Activated CD8-positive, alpha-beta memory T cell treated with anti-CD3 and anti-CD28 coated beads for 24 hours (primary cell): ENCODE data around the gene OPN5.

Experiments
- DNase-seq: peaks from one replicate; pipeline ENCODE4 v3.0.0-alpha.2; 2020

OPN5 gene

DNA sequence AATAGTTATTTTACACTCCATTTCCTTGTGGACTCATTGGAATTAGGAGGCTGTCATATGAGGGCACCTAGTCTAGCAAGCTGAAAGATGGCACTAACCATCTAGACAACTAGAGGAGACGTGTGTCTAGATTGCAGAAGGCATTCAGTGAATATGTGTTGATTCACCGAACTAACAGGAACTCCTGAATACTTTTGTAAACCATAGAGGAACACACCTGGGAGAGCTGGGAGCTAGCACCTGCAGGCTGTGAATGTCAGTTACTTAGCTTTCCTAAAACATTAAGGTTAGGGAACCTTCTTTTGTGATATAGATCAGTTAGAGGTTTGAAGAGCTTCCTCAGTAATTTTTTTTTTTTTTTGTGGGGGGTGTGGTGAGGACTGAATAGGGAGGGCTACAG, 7.7 kb downstream of the OPN5 start:
- DNase-seq: no peak

DNA sequence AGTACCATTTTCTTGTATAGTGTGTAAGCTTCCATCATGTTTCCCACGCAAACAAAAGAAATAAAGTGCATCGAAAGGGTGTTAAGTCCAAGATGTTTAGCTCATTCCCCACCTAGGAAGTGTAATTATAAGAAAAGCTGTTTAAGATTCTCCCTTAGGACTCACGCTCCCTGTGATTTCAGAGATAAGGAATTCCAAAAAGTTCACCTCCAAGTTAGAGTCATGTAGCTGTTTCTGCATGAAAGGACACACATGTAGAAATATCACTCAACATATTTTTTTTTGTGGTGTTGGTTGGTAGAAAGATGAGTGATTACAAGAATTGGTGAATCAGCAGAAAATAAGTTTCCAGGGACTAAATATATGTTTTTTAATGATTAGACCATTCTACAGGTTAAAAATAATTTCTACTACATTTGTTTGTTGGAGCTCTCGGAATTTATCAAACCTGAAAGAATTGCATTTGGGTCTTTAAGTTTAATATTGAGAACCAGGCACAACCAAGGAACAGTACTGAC, 10.4 kb downstream of the OPN5 start:
- DNase-seq: no peak

DNA sequence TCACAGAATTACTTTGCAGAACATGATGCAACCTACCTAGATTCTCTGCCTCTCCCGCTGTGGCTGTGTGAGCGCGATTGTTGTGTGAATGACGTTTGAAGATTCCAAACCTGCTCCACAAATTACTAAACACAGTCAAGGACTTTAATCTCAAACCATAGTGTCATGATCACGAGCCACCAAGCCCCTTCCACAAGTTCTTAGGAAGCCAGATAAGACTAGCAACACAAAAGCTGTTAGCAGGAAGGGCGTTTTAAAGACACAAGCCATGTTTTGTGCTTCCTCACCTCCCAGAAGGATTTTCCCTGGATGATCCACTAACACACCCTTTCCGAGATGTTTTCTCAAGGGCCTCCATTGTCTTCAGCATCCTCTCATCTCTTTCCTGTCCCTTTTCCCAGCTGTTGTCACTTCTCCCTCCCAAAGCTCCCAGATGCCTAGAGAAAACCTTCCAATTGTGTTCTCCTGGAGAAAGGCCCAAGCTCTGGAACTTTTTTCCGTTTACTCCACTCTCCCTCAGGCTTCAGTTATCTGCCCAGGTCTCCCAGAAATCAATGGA, 12.8 kb downstream of the OPN5 start:
- DNase-seq: no peak

DNA sequence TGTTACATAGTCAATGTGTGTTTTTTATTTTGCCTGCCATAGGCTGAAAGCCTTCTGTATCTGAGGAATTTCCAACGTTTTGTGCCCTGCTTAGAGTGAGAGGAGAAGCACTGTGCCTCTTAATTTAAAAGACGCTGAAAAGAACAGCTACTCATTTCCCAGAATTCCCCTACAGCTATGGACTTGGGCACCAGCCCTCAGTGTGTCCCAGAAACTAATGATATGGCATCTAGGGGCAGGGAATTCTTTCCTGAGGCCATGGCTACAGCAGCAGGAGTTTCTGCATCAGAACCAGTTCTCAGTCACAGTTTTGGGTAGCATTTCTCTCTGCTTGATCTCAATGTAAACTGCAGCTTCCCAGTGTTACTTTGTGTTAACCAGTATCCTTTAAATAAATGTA, 20.2 kb downstream of the OPN5 start:
- no peak for DNase-seq

DNA sequence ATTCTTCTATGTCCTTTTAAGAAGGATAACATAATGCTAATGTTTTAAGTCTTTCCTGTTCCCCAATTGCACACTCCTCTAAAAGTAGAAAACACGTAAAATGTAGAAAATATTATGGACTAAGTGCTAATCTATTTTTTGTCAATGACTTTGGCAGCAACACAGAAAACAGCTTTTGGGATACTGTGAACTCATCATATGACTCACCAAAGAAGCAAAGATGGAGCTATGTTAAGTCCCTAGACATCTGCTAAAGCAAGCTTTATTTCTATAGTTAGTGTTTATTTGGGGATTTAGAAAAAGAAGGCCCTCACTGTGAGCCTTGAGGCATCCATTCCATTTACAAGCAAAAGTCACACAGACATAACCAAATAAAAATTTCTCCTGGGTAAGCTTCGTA, 23.0 kb downstream of the OPN5 start:
- no peak for DNase-seq

DNA sequence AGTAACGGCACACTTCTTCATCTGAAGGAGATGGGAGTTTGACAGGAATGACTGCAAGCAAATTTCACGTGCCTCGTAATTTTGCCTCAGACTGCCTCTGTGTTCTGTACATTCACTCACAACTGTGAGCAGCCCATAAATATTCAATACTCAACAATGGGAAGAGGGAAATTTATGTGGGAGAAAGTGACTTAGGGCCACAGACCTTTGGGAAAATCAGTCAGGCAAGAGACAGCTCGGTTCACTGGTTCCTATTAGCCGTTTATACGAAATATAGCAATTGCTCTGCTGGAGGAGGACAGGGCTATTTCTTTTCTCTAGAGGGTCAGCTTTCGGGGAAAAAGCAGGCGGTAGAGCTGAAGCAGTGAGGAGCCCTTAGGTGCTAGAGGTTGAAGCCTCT, 28.0 kb downstream of the OPN5 start:
- no peak for DNase-seq

DNA sequence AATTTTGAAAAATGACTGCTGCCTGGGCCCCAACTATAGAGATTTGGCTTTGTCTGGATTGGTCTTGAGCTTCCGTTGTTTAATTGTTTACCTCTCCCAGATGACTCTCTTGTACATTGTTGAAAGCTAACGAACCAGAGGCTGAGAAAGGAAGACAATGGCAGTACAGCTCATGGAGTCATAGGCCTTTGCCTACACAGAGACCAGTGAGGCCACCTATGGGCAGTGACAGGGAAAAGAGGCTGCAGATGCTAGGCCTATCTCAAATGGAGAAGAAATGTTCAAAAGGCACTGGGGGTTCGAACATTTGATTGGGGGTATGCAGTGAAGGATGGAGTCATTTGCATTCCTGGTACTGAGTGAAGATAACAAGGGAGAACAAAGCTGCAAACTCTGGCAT, 29.1 kb downstream of the OPN5 start:
- no peak for DNase-seq

DNA sequence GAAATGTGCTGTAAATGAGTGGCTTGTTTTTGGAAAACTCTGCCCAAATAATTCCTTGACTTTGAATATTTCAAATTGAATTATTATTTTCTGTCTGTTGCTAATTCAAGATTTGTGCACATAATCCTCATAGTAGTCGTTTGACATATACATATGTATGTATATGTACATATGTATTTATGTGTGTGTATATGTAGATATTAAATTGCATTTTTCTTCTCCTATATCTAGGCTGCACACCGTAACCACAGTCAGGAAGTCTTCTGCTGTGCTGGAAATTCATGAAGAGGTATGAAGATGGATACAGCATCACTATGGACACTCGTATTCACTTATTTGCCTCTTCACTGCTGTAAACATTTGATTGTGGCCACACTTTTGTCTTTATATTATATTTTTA, 29.6 kb downstream of the OPN5 start:
- DNase-seq: no peak

DNA sequence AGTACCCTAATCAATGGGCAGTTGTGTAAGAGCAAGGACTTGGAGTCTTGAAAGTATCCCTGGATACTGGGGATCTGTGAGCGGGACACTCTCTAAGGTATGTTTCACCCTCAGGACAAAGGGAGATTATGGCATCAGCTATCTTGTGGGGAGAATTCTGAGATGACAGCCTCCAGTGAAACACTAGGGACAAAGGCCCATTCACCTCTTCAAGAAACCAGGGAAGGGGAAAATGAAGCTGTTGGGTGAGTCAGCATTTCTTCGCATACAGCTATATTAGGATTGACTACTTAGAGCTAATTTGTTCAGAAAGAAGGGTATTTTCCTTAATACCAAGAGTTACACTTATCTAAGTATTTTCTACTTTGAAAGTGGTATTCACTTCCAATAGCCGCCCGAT, 35.9 kb downstream of the OPN5 start:
- DNase-seq: no peak

DNA sequence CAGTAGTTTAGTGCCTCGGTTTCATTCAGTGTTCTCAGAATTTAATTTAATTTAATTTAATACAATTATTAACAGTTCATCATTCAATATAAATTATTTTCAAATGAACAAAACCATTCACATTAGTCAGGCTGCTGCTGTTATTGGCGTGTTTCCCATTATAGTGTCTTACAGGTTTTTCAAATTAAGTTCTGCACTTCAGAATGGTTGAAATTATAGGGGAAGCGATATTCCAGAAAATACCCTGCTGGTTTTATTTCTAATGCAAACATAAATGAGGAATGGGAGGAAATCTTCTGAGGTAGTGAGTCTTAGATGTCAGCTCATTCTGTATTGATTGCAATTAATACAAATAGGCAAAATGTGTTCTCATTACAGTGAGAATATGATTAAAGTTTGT, 37.6 kb downstream of the OPN5 start:
- DNase-seq: no peak

DNA sequence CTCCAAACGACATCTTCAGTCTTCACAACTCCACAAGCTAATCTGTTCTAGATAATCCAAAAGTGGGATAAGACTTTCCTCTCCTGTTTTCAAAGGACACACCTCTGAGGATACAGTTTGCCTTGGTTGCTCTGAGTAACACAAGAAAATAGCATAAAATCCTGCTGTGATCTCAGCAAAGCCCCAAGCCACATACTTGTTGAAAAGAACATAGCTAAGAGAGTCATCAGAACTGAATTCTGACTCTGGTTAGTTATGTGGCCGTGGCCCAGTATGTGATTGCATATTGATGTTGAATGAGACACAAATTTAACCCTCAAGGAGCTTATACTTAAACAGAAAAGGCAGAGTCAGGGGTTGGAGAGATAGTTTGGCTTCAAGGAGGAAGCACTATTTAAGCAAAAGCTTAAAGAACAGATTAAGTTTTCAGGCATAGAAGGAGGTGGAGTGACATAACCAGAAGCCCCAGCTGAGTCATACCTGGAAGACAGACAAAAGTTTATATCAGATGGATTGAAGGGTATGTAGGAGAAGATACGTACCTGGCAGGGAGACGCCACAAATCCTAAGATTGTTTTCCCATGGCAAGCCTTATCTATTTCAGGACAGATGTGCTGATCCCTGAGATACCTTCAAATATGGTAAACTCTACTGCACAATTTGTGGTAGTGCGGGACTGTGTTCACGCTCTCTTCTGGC, 41.2 kb downstream of the OPN5 start:
- no peak for DNase-seq

DNA sequence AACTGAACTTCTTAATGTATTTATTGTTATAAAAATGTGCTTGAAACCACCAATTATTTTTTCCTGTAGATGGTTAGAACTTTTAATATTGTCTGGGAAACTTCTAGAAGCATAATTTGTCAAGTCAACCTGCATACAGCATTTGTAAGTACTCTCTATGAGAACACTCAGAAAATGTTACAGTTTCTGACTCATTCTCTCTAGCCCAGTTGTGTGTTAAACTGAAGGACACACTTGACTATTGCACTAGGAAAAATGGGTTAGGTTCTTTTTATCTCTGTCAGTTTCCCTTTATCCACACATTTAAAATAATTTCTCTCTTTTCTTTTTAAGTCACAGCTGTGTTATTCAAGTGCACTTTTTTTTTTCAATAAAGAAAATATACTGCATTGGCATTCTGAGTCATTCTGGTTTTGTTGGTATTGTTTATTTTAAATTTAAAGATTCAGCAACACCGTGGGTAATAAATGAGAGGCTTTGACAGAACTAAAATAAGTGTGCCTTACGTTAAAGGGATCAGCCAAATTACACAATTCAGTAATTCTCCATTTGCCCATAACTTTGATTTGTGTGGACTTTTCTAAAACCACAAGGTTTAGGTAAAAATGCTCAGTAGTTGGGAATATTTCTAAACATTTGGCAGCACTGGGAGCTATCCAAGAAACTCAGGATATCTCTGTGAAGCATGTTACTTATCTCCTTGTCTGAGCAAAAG, 50.7 kb downstream of the OPN5 start:
- no peak for DNase-seq

DNA sequence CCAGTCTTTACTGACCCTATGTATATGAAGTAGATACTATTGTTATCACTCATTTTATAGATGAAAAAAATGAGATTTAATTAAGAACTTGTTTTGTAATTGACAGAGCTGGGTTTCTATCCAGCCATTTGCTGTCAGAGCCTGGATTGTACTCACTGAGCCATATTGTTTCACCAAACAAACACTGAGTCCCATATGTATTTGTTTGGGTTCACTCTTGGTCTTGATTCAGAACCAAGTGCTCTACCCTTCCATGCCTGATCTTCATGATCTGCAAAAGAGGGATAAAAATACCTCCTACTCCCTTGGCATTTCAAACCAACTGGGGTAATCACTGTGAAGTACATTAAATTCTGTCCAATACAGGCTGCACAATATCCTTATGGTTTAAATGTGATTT, 52.4 kb downstream of the OPN5 start:
- DNase-seq: no peak

DNA sequence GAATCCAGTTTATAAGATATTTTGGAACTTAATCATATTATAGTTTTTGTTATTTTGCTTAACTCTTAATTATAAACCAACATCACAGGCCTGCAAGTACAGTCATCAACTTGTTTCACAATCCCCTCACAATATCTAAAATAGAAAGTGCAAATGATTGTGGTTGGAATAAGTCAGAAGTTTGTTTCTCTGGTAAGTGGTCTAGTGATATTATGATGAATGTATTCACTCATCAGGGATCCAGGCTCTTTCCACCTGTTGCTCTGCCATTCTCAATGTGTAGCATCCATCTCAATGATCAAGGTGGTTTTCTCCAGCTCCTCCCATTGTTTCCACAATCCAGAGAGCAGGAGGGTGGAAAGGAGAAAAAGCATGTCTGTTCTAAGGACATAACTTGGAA, 54.2 kb downstream of the OPN5 start:
- no peak for DNase-seq

DNA sequence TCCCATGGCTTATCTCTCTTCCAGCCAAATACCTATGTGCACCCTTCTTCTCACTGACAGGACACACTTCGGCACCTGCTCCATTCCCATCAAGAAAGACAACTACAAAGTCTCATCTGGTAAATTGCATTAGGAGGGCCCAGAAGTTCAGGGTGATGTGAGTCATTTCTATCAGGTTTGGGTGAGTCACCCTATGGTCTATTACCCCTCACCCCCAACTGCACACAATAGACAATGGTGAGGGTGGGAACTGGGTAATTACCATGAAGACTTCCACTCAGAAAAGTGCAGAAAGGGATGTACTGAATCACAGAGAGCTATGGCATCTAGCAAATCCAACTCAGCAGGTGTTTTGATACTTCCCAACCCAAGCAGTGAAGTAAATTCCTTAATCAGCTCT, 54.8 kb downstream of the OPN5 start:
- DNase-seq: no peak

DNA sequence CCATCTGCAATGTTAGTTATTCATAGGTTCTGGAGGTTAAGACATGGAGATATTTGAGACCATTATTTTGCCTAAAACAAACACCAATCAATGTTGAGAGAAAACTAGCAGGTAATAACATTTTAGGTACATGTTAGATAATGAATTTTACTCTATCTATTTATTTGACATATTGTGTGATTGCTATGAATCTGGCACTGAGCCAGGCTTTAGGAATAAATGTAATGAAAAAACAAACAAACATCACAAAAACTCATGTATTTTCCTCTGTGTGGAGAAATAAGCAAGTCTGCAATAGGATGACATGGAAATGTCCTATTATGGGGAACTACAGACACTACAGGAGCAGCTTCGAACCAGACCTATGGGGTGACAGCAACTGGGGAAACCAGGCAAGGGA, 57.8 kb downstream of the OPN5 start:
- no peak for DNase-seq

DNA sequence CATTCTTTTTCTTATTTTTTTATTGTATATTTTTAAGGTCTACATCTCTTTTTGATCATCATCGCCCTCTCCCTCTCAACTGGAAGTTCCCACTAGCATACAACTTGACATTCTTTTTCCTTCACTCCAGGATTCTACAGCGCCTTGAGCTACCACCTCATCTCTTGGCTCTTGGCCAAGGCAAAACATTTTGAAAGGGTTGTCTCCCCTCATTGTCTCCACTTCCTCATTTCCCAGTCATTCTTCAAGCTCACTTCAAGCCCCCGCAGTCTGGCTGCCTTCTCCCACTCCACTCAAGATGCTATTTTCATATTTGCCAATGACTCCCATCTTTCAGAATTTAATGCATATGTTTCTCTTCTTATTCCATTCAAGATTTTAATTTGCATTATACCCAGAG, 63.0 kb downstream of the OPN5 start:
- DNase-seq: no peak

DNA sequence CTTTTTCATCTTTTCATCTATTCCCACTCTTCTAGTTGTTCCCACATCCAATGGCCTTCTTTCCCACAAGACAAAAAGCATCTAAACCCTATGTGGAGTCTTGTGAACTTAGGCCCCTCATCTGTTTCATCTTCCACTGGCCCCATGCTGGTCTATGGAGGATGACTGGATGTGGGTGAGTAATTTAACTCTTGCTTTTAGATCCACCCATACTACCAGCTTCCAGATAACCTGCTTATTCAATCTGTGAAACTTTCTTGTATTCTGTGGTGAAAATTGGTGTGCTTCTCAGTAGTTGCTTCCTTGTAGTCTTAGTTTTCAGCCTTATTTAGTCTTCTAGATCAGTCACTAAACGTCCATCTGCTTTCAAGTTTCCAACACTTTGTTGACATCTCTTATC, 64.9 kb downstream of the OPN5 start:
- DNase-seq: no peak

DNA sequence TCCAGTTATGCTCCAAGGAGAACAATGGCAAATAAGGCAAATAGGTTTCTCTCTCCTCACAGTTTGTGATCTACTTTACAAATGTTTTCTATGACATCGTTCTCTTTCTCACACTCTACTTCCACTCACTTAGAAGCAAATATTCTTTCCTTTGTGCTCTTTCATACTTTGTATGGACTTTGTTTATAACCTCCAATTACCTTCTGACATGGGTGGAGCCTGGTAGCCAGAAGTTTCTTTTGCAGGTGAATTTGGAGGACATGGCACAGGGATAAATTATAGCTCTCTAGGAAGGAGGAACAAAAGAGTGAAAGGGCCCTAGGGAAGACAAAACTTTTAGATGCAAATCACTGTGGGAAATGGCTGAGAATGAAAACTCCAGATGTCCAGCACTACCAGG, 69.3 kb downstream of the OPN5 start:
- no peak for DNase-seq

DNA sequence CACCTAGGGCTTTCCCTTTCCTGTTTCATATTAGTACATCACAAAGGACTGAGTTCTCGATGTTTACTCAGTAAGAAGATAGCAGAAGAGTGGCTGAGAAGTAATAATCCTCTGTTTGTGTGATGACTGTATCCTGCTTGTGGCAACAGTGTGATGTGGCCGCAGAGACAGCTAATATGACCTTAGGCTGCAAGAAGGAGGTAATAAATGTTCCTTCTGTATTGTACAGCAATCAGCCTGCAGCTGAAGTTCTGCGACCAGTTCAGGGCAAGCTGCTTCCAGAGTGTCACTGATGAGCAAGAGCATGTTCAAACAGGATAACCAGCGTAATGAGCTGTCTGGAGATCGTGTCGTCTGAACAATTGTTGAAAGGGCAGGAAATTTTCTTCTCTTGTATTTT, 70.9 kb downstream of the OPN5 start:
- DNase-seq: no peak

DNA sequence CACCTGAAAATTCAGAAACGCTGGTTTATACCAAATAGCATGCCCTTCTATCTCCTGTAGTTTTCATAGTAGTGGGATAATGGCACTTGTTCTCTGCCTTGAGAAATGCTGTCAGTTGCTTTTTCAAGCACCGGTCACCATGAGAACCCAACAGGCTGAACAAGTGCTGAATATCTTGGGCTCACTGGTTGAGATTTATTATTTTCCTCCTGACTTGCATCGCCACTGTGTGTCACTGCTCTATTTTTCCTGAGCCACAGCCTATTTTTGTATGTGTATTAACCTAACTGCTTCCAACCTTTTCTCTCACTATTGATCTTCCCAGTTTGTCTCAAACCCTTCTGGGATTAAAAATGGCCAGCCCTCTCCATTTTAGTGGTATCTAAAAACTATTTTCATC, 71.9 kb downstream of the OPN5 start:
- DNase-seq: no peak

DNA sequence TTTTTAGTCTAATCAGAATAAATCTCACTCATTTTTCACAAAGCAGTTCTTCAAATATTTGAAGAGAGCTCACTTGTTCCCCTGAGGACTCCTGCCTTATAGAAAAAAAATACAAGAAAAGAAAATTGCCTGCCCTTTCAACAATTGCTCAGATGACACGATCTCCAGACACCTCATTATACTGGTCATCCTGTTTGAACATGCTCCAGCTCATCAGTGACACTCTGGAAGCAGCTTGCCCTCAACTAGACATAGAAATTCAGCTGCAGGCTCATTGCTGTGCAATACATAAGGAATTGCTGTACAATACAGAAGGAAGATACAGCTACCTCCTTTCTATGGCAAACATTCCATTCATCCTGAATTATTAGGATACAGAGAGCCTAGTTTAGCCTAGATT, 73.1 kb downstream of the OPN5 start:
- no peak for DNase-seq

DNA sequence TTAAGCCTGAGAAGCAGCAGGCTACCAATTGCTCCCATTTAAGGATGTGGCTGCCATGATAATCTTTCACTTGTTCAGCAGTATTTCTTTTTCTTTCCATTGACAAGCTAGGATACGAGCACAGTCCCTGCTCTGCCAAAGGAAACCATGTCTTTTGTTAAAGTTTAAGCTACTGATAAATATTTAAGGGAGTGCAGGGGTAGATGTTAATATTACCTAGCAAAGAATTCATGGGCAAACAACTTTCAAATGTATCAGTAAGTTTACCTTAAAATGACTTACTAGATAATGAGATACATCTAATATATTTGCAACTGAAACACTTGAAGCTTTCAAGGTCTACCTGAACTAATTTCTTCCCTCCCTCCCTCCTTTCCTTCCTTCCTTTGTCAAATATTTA, 77.3 kb downstream of the OPN5 start:
- no peak for DNase-seq

DNA sequence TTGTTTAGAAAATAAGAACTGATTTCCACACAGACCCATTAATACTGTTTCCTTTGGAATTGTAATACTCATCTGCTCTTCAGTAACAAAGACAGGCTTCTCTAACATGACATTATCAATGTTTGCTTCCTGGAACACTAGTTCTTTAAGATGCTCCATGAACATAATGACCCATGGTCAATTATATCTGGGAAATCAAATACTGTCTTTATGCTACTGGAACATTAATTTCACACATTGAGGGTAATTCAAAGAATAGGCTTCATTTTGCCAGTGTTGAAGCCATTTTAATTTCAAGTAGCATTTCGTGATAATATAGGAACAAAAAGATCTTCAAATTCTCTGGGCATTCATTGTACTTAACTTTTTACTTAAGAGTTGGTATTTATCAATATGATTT, 80.9 kb downstream of the OPN5 start:
- DNase-seq: no peak

DNA sequence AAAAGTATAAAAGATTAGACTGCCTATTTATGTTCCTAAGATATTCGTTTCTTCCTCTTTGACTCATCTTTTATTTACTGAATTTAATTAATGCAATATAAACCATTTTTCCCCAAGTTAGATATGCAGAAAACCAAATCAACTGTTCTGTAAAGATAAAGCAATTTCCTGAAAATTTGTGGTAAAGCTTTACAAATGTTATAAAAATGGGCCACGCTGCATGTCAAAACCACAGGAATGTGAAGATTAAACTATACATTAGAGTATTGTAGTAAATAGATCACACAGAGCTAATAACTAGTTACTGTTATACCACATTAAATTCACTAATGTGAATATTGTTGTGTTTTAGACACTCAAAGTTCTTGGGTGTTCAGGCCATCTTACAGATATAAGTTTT, 83.4 kb downstream of the OPN5 start:
- no peak for DNase-seq
